Esophagus mucosa (tissue), 1 donor: ENCODE results near the gene APMAP. TPM values are rescaled to one million over a fixed set of nuclear protein-coding genes. Genes with fewer than 3 reads are reported as not detected.
"Not testable (repeated sequence)": the region's sequence is repeated elsewhere in the genome, so short reads cannot be mapped to it uniquely, and the experiment has no call there.

Experiments
- ATAC-seq: fragments of 200-7000 bp; cut with Tn5 transposase; one replicate; pipeline ENCODE4 v1.9.1; 2020
- total RNA-seq: library from RNA; stranded (reverse); gene quantifications from one replicate; pipeline ENCODE4 v1.2.4, GENCODE V29; 2023
- donor health status: DM: yes; HTN: yes; CAD: no.

Gene APMAP
- total RNA-seq, 1 donor from 2014 or later = 26.1 TPM

DNA sequence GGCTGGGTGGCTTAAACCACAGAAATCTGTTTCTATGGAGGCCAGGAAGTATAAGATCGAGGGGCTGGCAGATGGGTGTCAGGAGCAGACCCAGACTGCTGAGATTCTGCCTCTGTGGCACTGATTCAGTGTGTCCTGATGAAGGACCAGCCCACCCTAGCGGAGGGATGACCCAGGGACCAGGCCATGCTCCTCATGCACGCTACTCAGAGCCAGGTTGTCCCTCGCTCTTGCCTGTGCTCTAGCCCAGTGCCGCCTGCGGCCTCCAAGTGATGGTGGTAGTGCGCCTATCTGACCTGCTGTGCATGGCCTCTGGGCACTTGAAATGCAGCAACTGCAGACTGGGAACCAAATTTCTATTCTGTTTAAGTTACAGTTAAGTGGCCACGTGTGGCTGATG is 13.1 kb upstream of the APMAP start:
- peak; percentile 32 for ATAC-seq

DNA sequence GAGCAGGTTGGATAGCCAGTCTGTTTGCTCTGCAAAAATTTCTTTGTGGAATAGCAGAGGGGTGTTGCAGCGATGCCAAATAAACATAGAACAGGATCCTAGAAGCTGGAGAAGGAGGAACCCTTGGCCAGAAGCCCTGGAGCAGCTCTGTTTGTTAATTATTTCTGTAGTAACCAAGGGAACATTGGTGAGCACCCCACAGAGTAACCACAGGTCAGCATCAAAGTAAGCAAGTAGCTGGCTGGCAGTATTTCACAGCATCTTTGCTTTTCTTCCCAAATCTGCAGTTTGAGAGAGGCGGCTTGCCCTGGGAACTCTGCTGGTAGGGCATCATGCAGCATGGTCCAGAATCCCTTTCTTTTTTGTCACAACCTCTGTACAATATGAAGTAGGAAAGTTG is 12.7 kb upstream of the APMAP start:
- no peak for ATAC-seq

DNA sequence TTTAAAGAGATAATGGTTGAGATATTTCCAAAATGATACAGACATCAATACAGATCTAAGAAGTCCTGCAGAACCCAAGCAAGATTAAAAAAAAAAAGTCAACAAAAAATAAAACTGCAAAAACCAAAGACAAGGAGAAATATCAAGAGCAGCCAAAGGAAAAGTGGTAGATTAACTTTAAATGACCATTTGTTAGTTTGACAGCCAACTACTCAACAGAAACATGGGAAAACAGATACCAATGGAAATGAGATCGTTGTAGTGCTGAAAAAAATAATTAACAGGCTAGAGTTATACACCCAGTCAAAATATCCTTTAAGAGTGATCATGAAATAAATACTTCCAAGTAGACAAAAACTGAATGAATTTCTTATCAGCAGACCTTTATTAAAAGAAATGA is 10.5 kb upstream of the APMAP start:
- ATAC-seq = no peak

GRCh38 chr20:25001323-25001722 is 8.8 kb upstream of the APMAP start:
- ATAC-seq = not testable (repeated sequence)

DNA sequence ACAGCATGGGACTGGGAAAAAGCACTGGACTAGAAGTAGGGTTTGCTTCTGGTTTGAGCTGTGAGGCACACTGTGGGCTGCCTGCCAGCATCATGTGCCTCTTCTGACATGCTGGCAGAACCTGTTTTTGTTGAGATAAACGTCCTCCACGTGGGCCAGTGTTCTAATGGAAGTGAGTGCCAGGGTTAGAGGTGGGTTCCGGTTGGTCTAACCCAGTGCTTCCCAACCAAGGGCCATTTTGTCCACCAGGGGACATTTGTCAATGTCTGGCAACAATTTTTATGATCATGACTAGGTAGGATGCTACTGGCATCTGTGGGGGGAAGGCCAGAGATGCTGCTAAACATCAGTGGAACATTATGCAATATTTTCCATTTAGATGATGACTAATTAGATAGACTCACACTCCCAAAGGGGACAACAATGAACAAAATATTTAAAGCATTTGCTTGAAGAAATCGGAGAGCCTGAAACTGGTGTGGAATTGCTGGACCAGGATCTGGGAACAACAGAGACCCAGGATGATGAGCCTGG is 7.8 kb upstream of the APMAP start:
- ATAC-seq = peak; percentile 89

- ATAC-seq = no peak
Measured at GRCh38 chr20:24999568-24999967, 7.0 kb upstream of the APMAP start.

GRCh38 chr20:24998631-24999445 is 6.3 kb upstream of the APMAP start:
- no peak for ATAC-seq

GRCh38 chr20:24998121-24998520 is 5.6 kb upstream of the APMAP start:
- no peak for ATAC-seq

GRCh38 chr20:24996449-24997377 is 4.2 kb upstream of the APMAP start:
- ATAC-seq = no peak

GRCh38 chr20:24995741-24996448 is 3.3 kb upstream of the APMAP start:
- ATAC-seq = no peak

DNA sequence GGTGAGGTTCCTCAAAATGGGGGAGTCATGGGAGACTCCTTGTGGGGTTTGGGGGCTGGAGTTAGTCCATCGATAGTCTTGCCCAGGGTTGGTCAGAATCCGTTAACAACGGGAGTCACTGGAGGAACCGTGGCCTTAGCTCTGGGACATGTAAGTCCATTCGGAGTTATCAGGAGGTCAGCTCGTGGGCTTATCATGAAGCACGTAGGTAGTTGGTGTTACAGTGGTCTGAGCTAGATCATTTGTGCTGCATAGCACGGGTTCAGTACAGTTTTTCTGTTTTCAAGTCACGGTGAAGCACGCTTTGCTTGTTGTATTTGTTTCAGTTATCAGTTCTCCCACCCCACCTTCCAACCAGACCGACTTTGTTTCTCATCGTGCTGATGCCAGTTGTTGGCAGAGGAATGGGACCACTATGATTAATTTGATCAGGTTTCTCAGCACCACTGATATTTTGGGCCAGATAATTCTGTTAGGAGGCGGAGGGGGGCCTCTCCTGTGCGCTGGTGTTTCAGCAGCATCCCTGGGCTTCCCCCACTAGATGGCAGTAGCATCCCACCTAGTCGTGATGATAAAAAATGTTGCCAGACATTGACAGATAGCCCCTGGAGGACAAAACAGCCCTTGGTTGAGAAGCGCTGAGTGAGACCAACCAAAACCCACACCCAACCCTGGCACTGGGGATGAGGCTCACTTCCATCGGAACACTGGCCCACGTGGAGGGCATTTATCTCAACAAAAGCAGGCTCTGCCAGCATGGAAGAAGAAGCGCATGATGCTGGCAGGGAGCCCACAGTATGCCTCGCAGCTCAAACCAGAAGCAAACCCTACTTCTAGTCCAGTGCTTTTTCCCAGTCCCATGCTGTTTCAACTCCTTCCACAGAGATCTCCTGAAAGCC is 2.2 kb upstream of the APMAP start:
- ATAC-seq = peak; percentile 61

DNA sequence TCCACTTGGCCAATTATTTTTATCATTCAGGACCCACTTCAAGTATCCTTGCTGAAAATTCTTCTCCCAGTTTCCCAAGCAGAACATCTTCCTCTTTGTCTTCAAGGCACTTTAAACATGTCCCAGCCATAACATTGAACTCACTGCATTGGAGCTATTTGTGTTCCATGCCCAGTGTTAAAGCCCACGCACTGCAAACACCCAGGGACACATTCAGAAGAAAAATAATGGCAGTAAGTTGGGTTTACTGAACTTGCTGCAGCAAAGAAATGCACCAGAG is 1.6 kb upstream of the APMAP start:
- ATAC-seq = no peak

DNA sequence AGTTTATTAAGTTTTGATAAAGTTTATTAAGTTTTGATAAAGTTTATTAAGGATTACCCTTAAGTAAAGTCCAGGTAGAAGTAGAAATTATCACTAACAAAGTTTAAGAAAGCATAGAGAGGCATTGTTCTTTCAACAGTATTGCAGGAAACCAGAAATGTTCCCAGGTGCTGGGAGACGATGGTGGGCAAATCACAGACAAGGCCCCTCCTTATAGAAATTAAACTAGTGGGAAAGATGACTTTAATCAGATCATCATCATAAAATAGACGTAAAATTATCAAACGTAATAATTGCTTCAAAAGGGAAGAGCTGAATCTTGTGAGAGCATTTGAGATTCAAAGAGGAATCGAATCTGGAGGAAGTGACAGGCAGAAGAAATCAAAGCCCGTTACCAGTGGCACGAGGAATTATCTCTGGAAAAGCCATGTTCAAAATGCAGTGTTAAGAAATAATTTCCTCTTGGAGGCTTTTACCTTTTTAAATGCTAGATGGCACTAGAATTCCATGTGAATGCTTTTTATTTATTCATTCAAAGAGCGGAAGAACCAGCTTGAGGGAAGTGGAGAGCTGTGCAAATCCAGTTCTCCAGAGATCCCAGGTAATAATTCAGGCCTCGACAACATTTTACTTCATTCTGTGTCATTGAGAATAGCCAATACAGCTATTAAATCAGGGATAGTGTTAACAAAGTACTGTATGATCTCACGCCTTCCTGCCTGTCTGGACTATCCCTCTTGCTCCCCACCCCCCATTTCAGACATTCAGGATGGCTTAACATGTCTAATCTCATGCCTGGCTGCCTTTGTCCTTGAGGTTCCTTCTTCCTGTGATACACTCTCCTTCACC is 1.0 kb upstream of the APMAP start:
- ATAC-seq = peak; percentile 21

DNA sequence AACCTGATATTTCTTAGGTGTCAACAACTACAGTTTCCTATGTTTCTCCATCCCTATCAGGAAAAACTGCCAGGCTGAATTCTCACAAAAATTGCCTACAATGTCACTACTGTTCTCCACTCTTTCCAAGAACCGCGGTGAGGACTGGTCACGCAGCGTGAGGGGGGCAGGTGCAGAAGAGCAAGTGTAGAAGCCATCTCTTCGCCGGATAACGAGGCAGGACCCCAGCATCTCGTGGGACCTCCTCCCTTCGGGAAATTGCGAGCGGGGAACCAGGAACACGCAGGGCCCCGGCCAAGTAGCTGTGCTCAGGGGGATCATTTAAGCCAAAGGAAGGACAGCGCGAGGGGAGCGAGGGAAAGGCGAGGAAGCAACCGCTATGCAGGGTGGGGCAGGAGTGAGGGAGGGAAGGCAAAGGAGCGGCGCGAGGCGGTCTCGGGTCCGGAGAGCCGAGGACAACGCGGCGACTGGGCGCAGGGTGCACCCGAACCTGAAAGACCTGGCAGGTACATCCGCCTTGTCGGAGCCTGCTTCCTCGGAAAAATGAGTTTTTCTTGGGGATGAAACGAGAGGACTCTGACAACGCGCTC is 559 bp downstream of the APMAP start:
- peak; percentile 29 for ATAC-seq

GRCh38 chr20:24990810-24991252 is 1.7 kb downstream of the APMAP start:
- no peak for ATAC-seq

GRCh38 chr20:24989162-24989561 is 3.4 kb downstream of the APMAP start:
- no peak for ATAC-seq

DNA sequence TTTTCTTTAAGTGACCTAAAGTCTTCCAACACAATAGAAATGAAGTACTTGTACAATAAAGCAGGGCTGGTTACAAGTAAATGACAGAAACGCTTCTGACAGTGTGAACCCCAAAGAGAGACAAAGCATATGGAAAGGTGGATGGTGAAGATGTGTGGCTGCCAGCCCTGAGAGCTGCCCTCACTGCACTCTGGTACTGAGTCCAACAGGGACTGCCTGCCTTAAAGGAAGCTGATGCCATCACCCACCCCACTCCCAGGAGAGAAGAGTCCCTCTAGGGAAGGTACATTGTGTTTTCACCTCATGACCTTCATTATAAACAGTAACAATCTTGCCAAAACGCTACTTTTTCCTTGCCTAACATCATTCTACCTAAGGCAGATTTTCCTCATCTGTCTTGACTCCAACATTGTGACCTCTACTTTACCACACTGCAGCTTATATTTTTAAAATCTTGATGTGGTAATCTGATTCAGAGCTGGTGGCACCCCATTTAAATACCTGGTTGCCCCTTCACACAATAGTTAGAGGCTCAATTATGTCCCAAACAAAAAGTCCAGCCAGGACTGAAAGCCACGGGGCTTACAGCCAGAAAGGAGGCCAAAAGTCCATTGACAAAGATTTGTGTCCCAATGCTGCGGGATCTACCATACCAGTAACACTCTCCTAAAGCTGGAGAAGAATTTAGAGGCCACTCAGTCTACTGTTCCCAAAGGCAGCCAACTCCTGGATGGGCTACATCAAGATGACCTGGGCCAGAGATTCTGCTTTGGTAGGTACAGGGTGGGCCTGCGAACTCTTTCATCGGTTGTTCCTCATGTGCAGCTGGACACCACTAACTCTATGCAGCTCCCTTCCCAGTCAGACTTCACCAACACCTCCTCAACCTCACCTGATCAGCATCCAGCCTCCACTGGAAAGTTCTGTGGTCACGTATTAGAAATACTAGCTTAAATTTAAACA is 4.4 kb downstream of the APMAP start:
- no peak for ATAC-seq

- ATAC-seq = no peak
Measured at GRCh38 chr20:24987244-24987643, 5.3 kb downstream of the APMAP start.

GRCh38 chr20:24986436-24987015 is 6.0 kb downstream of the APMAP start:
- ATAC-seq = no peak
